ENCODE measurements around the gene RPS26. TPM values are rescaled to one million over a fixed set of nuclear protein-coding genes. Genes with fewer than 3 reads are reported as not detected.

RPS26 gene
- total RNA-seq, 1 experiment from 2014 or later = 70.2 TPM

DNA sequence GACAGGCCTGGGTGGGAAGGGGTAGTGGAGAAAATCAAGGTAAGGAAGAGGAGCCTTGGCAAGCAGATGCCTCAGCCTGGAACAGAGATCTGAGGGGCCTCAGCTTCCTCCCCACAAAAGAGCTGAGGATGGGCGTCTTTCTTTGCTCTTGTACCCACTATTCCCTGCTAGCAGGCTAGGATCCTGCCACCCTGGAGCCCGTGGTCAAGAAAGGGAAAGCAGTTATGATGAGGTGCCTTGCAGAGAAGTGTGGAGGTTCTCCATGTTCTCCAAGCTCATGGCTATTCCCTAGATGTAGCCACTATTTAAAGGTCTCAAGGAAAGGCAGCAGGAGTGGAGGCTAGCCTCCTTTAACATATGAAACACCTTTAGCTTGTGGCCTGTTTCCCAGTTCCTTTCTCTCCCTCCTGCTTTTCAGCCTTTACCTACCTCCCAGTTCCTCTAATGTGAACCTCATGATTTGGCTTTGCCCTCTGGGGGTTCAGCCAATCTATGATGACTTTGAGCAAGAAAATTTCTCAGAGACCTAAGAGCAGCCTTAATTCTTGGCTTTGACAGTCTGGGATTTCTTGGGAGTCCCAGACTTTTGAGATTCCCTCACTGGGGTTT, 19.7 kb upstream of the RPS26 start:
- intact Hi-C loops (cut with micrococcal nuclease) = no loop called here
- H3K36me3 ChIP-seq (ENCODE audit: control insufficient read depth in 1 of 2, insufficient read depth in 2 of 2, low read length in 2 of 2) = no peaks in the 10 kb centered on the region
- H3K4me1 ChIP-seq (ENCODE audit: control insufficient read depth in 1 of 2, insufficient read depth in 2 of 2, low read length in 2 of 2) = no peaks in the 10 kb centered on the region
- H3K9me3 ChIP-seq (ENCODE audit: control insufficient read depth in 1 of 2, insufficient read depth in 1 of 2, low read depth in 1 of 2, low read length in 2 of 2) = no peaks in the 10 kb centered on the region
- H3K4me3 ChIP-seq (replicated peaks in 1 of 2; ENCODE audit: low read depth in 1 of 2, low read length in 2 of 2) = no peak overlapping the region
- H3K9ac ChIP-seq (ENCODE audit: low read length) = no peak overlapping the region
- ATAC-seq (no peak), DNase-seq (ENCODE audit: low read depth, low spot score) (no peak)
- no peak overlapping the region for H3K4me2 ChIP-seq (ENCODE audit: low read length)
- CTCF ChIA-PET = no interaction called here
- no peaks in the 10 kb centered on the region for H3K9me2 ChIP-seq (ENCODE audit: insufficient read depth)
- H2AFZ ChIP-seq (ENCODE audit: low read depth, low read length, poor library complexity, severe bottlenecking) = no peak overlapping the region
- no peaks in the 10 kb centered on the region for H4K20me1 ChIP-seq (ENCODE audit: insufficient read depth)
- TF ChIP-seq POLR2AphosphoS5 (IDR thresholded peaks at IDR 0.05; ENCODE audit: low read depth, low read length) (no peak), ZNF274 (IDR thresholded peaks at IDR 0.05; ENCODE audit: low read depth, low read length) (no peak), ELF1 (IDR thresholded peaks at IDR 0.05; ENCODE audit: borderline replicate concordance, low read depth) (no peak), REST (IDR thresholded peaks at IDR 0.05; ENCODE audit: low read depth) (no peak), POLR2A (IDR thresholded peaks at IDR 0.05; ENCODE audit: borderline replicate concordance, extremely low read depth, insufficient read depth, insufficient read length) (no peak), JUND (IDR thresholded peaks at IDR 0.05) (no peak), CBX3 (IDR thresholded peaks at IDR 0.05; ENCODE audit: low read depth) (no peak), SP1 (IDR thresholded peaks at IDR 0.05; ENCODE audit: low read depth) (no peak), ZFX (IDR thresholded peaks at IDR 0.05) (no peak), YY1 (IDR thresholded peaks at IDR 0.05; ENCODE audit: extremely low read depth, insufficient replicate concordance, low read depth, low read length) (no peak), EZH2 (IDR thresholded peaks at IDR 0.05) (no peak), CEBPB (IDR thresholded peaks at IDR 0.05; ENCODE audit: low read depth) (no peak), MAX (IDR thresholded peaks at IDR 0.05) (no peak), ATF3 (IDR thresholded peaks at IDR 0.05) (no peak), EZH2phosphoT487 (IDR thresholded peaks at IDR 0.05; ENCODE audit: borderline replicate concordance) (no peak), SRF (IDR thresholded peaks at IDR 0.05; ENCODE audit: low read depth) (no peak), EGR1 (IDR thresholded peaks at IDR 0.05; ENCODE audit: low read depth) (no peak)
- TF ChIP-seq, protein P1, sequence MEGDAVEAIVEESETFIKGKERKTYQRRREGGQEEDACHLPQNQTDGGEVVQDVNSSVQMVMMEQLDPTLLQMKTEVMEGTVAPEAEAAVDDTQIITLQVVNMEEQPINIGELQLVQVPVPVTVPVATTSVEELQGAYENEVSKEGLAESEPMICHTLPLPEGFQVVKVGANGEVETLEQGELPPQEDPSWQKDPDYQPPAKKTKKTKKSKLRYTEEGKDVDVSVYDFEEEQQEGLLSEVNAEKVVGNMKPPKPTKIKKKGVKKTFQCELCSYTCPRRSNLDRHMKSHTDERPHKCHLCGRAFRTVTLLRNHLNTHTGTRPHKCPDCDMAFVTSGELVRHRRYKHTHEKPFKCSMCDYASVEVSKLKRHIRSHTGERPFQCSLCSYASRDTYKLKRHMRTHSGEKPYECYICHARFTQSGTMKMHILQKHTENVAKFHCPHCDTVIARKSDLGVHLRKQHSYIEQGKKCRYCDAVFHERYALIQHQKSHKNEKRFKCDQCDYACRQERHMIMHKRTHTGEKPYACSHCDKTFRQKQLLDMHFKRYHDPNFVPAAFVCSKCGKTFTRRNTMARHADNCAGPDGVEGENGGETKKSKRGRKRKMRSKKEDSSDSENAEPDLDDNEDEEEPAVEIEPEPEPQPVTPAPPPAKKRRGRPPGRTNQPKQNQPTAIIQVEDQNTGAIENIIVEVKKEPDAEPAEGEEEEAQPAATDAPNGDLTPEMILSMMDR (IDR thresholded peaks at IDR 0.05 in 2 of 3, conservative IDR thresholded peaks at IDR 0.05 in 1 of 3; ENCODE audit: borderline replicate concordance in 1 of 3, insufficient read depth in 1 of 3, low read depth in 2 of 3, low read length in 2 of 3) = no peak
- RAD21 ChIA-PET (ENCODE audit: low non-redundant PET in 1 of 2, low total read pairs in 2 of 2, uncharacterized antibody in 2 of 2, unreplicated experiment in 2 of 2) = no interaction called here
- no peaks in the 10 kb centered on the region for H3K27me3 ChIP-seq (ENCODE audit: insufficient read depth, low read length)
- POLR2A ChIA-PET = interaction anchor here (0.8 kb wide), 1 partner anchor 118 kb away, joined by 6 read pairs; no protein-coding TSS in a partner anchor
- no peaks in the 10 kb centered on the region for H3K79me2 ChIP-seq (ENCODE audit: insufficient read depth, low read length)
- BruUV-seq (replicated peaks) = no TSS peak
- no peak overlapping the region for H3K27ac ChIP-seq (ENCODE audit: low read depth, low read length)

Measured in HCT116 (cell line).